Measurements from ENCODE around the gene RFTN1. TPM values are rescaled to one million over a fixed set of nuclear protein-coding genes. Genes with fewer than 3 reads are reported as not detected.

RFTN1 gene
- total and polyA plus RNA-seq, 7 donors = 10.9 to 26.4 (median 22.2) TPM

GRCh38 chr3:16439848-16440708 is 73.4 kb downstream of the RFTN1 start:
- intact Hi-C loops (cut with DNase I) = no loop called here
- H3K4me3 ChIP-seq = no peak overlapping the region
- no peak for TF ChIP-seq POLR2A (IDR thresholded peaks at IDR 0.05)
- TF ChIP-seq POLR2AphosphoS5 (IDR thresholded peaks at IDR 0.05) = no peak
- WGBS, 2 donors = 83 to 85% methylated on average over 13 of the region's 13 CpGs
- no peaks in the 10 kb centered on the region for H3K36me3 ChIP-seq
- no peaks in the 10 kb centered on the region for H3K9me3 ChIP-seq
- DNase-seq = no peak
- no peaks in the 10 kb centered on the region for H3K27me3 ChIP-seq
- H3K27ac ChIP-seq = peak overlapping the region in 2 of 4 donors; percentile 18 to 62
- no peaks in the 10 kb centered on the region for H3K4me1 ChIP-seq

GRCh38 chr3:16439163-16439847 is 74.2 kb downstream of the RFTN1 start:
- Histone ChIP-seq H3K36me3 (no peaks in the 10 kb centered on the region), H3K27ac (peak overlapping the region in 1 of 4 donors; percentile 62), H3K4me3 (no peak overlapping the region), H3K27me3 (no peaks in the 10 kb centered on the region), H3K4me1 (no peaks in the 10 kb centered on the region), H3K9me3 (no peaks in the 10 kb centered on the region)
- no peak for DNase-seq
- intact Hi-C loops (cut with DNase I) = no loop called here
- WGBS, 2 donors = 80 to 83% methylated on average over 4 of the region's 4 CpGs
- TF ChIP-seq CTCF (IDR thresholded peaks at IDR 0.05) = no peak
- no peak for TF ChIP-seq EP300 (IDR thresholded peaks at IDR 0.05)
- TF ChIP-seq POLR2A (IDR thresholded peaks at IDR 0.05) = no peak

GRCh38 chr3:16437640-16438039 is 75.9 kb downstream of the RFTN1 start:
- no peak for TF ChIP-seq EP300 (IDR thresholded peaks at IDR 0.05)
- no peak for TF ChIP-seq POLR2A (IDR thresholded peaks at IDR 0.05)
- TF ChIP-seq POLR2AphosphoS5 (IDR thresholded peaks at IDR 0.05) = no peak
- TF ChIP-seq CTCF (IDR thresholded peaks at IDR 0.05) = no peak
- 73 to 77% methylated on average over 5 of the region's 5 CpGs for WGBS, 2 donors
- H3K27me3 ChIP-seq = no peaks in the 10 kb centered on the region
- DNase-seq = no peak
- no peaks in the 10 kb centered on the region for H3K9me3 ChIP-seq
- H3K4me3 ChIP-seq = no peak overlapping the region
- no peak overlapping the region for H3K27ac ChIP-seq
- no peaks in the 10 kb centered on the region for H3K36me3 ChIP-seq
- intact Hi-C loops (cut with DNase I) = no loop called here
- no peaks in the 10 kb centered on the region for H3K4me1 ChIP-seq

GRCh38 chr3:16433701-16434151 is 79.8 kb downstream of the RFTN1 start:
- WGBS, 2 donors = 75 to 83% methylated on average over 13 of the region's 13 CpGs
- Histone ChIP-seq H3K4me1 (no peaks in the 10 kb centered on the region), H3K27ac (no peak overlapping the region), H3K4me3 (no peak overlapping the region), H3K9me3 (no peaks in the 10 kb centered on the region), H3K27me3 (no peaks in the 10 kb centered on the region), H3K36me3 (no peaks in the 10 kb centered on the region)
- TF ChIP-seq EP300 (IDR thresholded peaks at IDR 0.05) (no peak), POLR2AphosphoS5 (IDR thresholded peaks at IDR 0.05) (no peak), CTCF (IDR thresholded peaks at IDR 0.05) (no peak), POLR2A (IDR thresholded peaks at IDR 0.05) (no peak)
- intact Hi-C loops (cut with DNase I) = no loop called here
- no peak for DNase-seq

- Histone ChIP-seq H3K9me3 (no peaks in the 10 kb centered on the region), H3K36me3 (no peaks in the 10 kb centered on the region), H3K4me1 (no peaks in the 10 kb centered on the region), H3K4me3 (no peak overlapping the region), H3K27ac (no peak overlapping the region), H3K27me3 (no peaks in the 10 kb centered on the region)
- TF ChIP-seq POLR2AphosphoS5 (IDR thresholded peaks at IDR 0.05) (no peak), EP300 (IDR thresholded peaks at IDR 0.05) (no peak), CTCF (IDR thresholded peaks at IDR 0.05) (no peak), POLR2A (IDR thresholded peaks at IDR 0.05) (no peak)
- 62 to 79% methylated on average over 3 of the region's 3 CpGs for WGBS, 2 donors
- intact Hi-C loops (cut with DNase I) = no loop called here
- no peak for DNase-seq
Measured at GRCh38 chr3:16432714-16433113, 80.8 kb downstream of the RFTN1 start.

Measured in sigmoid colon (tissue), 7 donors.